B cell (primary cell): ENCODE results near the gene SDK2.

ENCODE experiments used
- CTCF ChIP-seq: fragments of 200-600 bp; IDR thresholded peaks from one replicate; pipeline ENCODE4 v1.8.0; 2022; ENCODE audit warnings: antibody characterized with exemption, mild to moderate bottlenecking
- EZH2 ChIP-seq: IDR thresholded peaks from 2 replicates; pipeline ENCODE4 v1.6.1; 2012; ENCODE audit warnings: borderline replicate concordance, low read depth, mild to moderate bottlenecking, moderate library complexity, low read length; ENCODE audit not compliant: insufficient read depth, poor library complexity, severe bottlenecking

- TF ChIP-seq CTCF = no peak
- no peak for TF ChIP-seq EZH2
Measured at GRCh38 chr17:73480740-73481139, 163.5 kb downstream of the SDK2 start.
